HepG2 (cell line): Measurements from ENCODE around the gene ZNF440. TPM values are rescaled to one million over a fixed set of nuclear protein-coding genes. Genes with fewer than 3 reads are reported as not detected.

Experiments used
- CREM ChIP-seq, 2 experiments: sonication (generic) in 1 of 2; formaldehyde crosslinking in 1 of 2; IDR thresholded peaks; 2 replicates each; pipeline versions ENCODE4 v1.4.0 to v1.6.1; 2016 to 2020; ENCODE audit warnings: antibody characterized with exemption in 1 of 2, mild to moderate bottlenecking in 1 of 2, missing genetic modification reagents in 1 of 2
- ISX ChIP-seq: sonication (generic); formaldehyde crosslinking; conservative IDR thresholded peaks from 2 replicates; pipeline ENCODE4 v1.5.0; 2020; ENCODE audit warnings: missing genetic modification reagents
- MAFG ChIP-seq: sonication (generic); formaldehyde crosslinking; IDR thresholded peaks from 2 replicates; pipeline ENCODE4 v1.5.1; 2020; ENCODE audit warnings: mild to moderate bottlenecking, missing genetic modification reagents
- MYC ChIP-seq: sonication (generic); formaldehyde crosslinking; IDR thresholded peaks from 2 replicates; pipeline ENCODE4 v1.9.0; 2021; ENCODE audit warnings: missing genetic modification reagents, borderline replicate concordance
- POGZ ChIP-seq: sonication (generic); formaldehyde crosslinking; IDR thresholded peaks from 2 replicates; pipeline ENCODE4 v1.4.0; 2020; ENCODE audit warnings: mild to moderate bottlenecking, missing genetic modification reagents
- PPARG ChIP-seq: conservative IDR thresholded peaks from 2 replicates; pipeline ENCODE4 v1.6.1; 2016; ENCODE audit warnings: missing biosample characterization, missing genetic modification reagents
- SPEN ChIP-seq: sonication (generic); formaldehyde crosslinking; IDR thresholded peaks from 2 replicates; pipeline ENCODE4 v1.5.1; 2020; ENCODE audit warnings: low read depth, mild to moderate bottlenecking, missing genetic modification reagents
- ZBTB21 ChIP-seq: sonication (generic); formaldehyde crosslinking; IDR thresholded peaks from 2 replicates; pipeline ENCODE4 v1.4.0; 2020; ENCODE audit warnings: missing genetic modification reagents
- ZBTB8A ChIP-seq: sonication (generic); formaldehyde crosslinking; IDR thresholded peaks from 2 replicates; pipeline ENCODE4 v1.4.0; 2020; ENCODE audit warnings: mild to moderate bottlenecking, low read depth, missing genetic modification reagents, borderline replicate concordance
- ZNF709 ChIP-seq: sonication (generic); formaldehyde crosslinking; IDR thresholded peaks from 2 replicates; pipeline ENCODE4 v1.5.0; 2020; ENCODE audit warnings: mild to moderate bottlenecking, missing genetic modification reagents
- polyA plus RNA-seq, 8 experiments: library from polyadenylated mRNA; depleted of rRNA in 3 of 8; stranded (reverse) in 7 of 8; unstranded in 1 of 8; fragments of >200 nt; fragmentation: Illumina TruSeq in 4 of 8; extraction: Trizol in 4 of 8; gene quantifications; 2 replicates each; pipeline versions ENCODE4 v1.2.1 to v1.2.3, GENCODE V29; 2011 to 2016; ENCODE audit warnings: low read depth in 4 of 8, missing spikeins in 1 of 8, mixed read lengths in 1 of 8; ENCODE audit not compliant: insufficient read depth in 1 of 8
- total RNA-seq, 5 experiments: library from RNA; depleted of rRNA; stranded (reverse); fragments of >200 nt; fragmentation: Illumina TruSeq; extraction: Trizol; gene quantifications; 2 replicates each; pipeline ENCODE4 v1.2.3, GENCODE V29; 2016; ENCODE audit warnings: low read depth in 1 of 5
- TF ChIP-seq, protein P1 (sequence below): sonication (generic); formaldehyde crosslinking; IDR thresholded peaks from 2 replicates; pipeline ENCODE4 v1.5.0; 2020; ENCODE audit warnings: missing genetic modification reagents, mild to moderate bottlenecking, borderline replicate concordance
- TF ChIP-seq, protein P2 (sequence below): sonication (generic); formaldehyde crosslinking; IDR thresholded peaks from 2 replicates; pipeline ENCODE4 v1.9.0; 2021; ENCODE audit warnings: mild to moderate bottlenecking, missing genetic modification reagents
- TF ChIP-seq, protein P3 (sequence below): sonication (generic); formaldehyde crosslinking; IDR thresholded peaks from 2 replicates; pipeline ENCODE4 v1.5.1; 2020; ENCODE audit warnings: missing genetic modification reagents, mild to moderate bottlenecking, borderline replicate concordance
- TF ChIP-seq, protein P4 (sequence below): sonication (generic); formaldehyde crosslinking; IDR thresholded peaks from 2 replicates; pipeline ENCODE4 v1.4.0; 2020; ENCODE audit warnings: missing genetic modification reagents, mild to moderate bottlenecking, borderline replicate concordance

The ZNF440 gene
- total and polyA plus RNA-seq, 2 of the 13 experiments (the other 11 are each of a cell fraction or from before 2014, with no cell fraction given), result 2.7 to 12.4 TPM

DNA sequence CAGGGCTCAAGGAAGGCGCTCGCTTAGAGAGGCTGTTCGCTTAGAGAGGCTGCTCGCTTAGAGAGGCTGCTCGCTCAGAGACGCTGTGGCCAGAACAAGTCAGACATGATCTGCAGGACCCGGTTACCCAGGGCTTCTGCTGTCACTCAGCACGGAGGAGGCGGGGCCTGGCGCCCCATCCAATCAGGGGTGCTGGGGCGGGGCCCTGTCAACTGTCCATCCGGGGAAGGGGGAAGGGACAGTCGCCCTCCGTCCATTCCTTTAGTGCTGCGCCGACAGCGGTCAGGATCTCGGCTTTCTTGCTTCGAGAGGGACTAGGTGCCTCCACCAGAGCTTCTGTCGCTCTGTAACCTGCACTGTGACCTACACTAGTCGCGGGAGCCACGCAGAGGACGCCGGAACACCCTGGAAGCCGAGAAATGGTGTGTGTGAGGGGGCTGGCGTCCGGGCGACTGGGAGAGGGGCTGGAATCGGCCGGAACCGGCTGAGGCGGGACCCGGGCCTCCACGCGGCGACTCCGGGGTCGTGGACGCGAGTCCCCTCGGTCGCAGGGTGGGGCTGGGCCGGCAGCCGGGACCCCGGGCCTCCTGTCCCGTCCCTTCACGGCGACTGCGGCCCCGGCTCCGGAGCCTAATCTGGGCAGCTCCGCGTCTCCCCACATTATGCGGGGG lies at the start of gene ZNF440 (continued):
- TF ChIP-seq PPARG (CRISPR knock-in tag), result no peak
- no peak for TF ChIP-seq ISX
- TF ChIP-seq ZNF709, result peak; percentile 61; the same call in 1 of the 2 replicates
- TF ChIP-seq SPEN (CRISPR knock-in tag), result peak; percentile 40
- TF ChIP-seq POGZ (CRISPR knock-in tag), result peak; percentile 62
- 0 out of 2 replicates have a peak, but pooled peaks have one; percentile 38 for TF ChIP-seq CREM (IDR thresholded peaks at IDR 0.05)
- no peak for TF ChIP-seq CREM (CRISPR knock-in tag; IDR thresholded peaks at IDR 0.05)
- TF ChIP-seq, protein P1, sequence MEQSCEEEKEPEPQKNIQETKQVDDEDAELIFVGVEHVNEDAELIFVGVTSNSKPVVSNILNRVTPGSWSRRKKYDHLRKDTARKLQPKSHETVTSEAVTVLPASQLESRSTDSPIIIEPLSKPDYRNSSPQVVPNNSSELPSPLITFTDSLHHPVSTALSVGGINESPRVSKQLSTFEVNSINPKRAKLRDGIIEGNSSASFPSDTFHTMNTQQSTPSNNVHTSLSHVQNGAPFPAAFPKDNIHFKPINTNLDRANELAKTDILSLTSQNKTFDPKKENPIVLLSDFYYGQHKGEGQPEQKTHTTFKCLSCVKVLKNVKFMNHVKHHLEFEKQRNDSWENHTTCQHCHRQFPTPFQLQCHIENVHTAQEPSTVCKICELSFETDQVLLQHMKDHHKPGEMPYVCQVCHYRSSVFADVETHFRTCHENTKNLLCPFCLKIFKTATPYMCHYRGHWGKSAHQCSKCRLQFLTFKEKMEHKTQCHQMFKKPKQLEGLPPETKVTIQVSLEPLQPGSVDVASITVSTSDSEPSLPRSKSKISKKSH (CRISPR knock-in tag), result peak; percentile 60; the same call in 1 of the 2 replicates
- TF ChIP-seq ZBTB8A (CRISPR knock-in tag), result no peak
- TF ChIP-seq, protein P2, sequence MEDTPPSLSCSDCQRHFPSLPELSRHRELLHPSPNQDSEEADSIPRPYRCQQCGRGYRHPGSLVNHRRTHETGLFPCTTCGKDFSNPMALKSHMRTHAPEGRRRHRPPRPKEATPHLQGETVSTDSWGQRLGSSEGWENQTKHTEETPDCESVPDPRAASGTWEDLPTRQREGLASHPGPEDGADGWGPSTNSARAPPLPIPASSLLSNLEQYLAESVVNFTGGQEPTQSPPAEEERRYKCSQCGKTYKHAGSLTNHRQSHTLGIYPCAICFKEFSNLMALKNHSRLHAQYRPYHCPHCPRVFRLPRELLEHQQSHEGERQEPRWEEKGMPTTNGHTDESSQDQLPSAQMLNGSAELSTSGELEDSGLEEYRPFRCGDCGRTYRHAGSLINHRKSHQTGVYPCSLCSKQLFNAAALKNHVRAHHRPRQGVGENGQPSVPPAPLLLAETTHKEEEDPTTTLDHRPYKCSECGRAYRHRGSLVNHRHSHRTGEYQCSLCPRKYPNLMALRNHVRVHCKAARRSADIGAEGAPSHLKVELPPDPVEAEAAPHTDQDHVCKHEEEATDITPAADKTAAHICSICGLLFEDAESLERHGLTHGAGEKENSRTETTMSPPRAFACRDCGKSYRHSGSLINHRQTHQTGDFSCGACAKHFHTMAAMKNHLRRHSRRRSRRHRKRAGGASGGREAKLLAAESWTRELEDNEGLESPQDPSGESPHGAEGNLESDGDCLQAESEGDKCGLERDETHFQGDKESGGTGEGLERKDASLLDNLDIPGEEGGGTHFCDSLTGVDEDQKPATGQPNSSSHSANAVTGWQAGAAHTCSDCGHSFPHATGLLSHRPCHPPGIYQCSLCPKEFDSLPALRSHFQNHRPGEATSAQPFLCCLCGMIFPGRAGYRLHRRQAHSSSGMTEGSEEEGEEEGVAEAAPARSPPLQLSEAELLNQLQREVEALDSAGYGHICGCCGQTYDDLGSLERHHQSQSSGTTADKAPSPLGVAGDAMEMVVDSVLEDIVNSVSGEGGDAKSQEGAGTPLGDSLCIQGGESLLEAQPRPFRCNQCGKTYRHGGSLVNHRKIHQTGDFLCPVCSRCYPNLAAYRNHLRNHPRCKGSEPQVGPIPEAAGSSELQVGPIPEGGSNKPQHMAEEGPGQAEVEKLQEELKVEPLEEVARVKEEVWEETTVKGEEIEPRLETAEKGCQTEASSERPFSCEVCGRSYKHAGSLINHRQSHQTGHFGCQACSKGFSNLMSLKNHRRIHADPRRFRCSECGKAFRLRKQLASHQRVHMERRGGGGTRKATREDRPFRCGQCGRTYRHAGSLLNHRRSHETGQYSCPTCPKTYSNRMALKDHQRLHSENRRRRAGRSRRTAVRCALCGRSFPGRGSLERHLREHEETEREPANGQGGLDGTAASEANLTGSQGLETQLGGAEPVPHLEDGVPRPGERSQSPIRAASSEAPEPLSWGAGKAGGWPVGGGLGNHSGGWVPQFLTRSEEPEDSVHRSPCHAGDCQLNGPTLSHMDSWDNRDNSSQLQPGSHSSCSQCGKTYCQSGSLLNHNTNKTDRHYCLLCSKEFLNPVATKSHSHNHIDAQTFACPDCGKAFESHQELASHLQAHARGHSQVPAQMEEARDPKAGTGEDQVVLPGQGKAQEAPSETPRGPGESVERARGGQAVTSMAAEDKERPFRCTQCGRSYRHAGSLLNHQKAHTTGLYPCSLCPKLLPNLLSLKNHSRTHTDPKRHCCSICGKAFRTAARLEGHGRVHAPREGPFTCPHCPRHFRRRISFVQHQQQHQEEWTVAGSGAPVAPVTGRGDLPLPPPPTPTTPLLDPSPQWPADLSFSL, result 0 out of 2 replicates have a peak, but pooled peaks have one; percentile 40
- TF ChIP-seq, protein P3, sequence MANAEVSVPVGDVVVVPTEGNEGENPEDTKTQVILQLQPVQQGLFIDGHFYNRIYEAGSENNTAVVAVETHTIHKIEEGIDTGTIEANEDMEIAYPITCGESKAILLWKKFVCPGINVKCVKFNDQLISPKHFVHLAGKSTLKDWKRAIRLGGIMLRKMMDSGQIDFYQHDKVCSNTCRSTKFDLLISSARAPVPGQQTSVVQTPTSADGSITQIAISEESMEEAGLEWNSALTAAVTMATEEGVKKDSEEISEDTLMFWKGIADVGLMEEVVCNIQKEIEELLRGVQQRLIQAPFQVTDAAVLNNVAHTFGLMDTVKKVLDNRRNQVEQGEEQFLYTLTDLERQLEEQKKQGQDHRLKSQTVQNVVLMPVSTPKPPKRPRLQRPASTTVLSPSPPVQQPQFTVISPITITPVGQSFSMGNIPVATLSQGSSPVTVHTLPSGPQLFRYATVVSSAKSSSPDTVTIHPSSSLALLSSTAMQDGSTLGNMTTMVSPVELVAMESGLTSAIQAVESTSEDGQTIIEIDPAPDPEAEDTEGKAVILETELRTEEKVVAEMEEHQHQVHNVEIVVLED, result peak; percentile 57; the same call in 1 of the 2 replicates
- TF ChIP-seq ZBTB21, result no peak
- TF ChIP-seq, protein P4, sequence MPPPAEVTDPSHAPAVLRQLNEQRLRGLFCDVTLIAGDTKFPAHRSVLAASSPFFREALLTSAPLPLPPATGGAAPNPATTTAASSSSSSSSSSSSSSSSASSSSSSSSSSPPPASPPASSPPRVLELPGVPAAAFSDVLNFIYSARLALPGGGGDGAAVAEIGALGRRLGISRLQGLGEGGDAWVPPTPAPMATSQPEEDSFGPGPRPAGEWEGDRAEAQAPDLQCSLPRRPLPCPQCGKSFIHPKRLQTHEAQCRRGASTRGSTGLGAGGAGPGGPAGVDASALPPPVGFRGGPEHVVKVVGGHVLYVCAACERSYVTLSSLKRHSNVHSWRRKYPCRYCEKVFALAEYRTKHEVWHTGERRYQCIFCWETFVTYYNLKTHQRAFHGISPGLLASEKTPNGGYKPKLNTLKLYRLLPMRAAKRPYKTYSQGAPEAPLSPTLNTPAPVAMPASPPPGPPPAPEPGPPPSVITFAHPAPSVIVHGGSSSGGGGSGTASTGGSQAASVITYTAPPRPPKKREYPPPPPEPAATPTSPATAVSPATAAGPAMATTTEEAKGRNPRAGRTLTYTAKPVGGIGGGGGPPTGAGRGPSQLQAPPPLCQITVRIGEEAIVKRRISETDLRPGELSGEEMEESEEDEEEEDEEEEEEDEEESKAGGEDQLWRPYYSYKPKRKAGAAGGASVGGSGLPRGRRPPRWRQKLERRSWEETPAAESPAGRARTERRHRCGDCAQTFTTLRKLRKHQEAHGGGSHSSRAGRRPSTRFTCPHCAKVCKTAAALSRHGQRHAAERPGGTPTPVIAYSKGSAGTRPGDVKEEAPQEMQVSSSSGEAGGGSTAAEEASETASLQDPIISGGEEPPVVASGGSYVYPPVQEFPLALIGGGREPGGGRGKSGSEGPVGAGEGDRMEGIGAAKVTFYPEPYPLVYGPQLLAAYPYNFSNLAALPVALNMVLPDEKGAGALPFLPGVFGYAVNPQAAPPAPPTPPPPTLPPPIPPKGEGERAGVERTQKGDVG (CRISPR knock-in tag), result peak; percentile 44; the same call in 1 of the 2 replicates
- no peak; the same call in 1 of the 2 replicates for TF ChIP-seq MYC (CRISPR knock-in tag)
- TF ChIP-seq MAFG, result no peak
